Measurements from ENCODE around the gene PPP1R1B. TPM values are rescaled to one million over a fixed set of nuclear protein-coding genes. Genes with fewer than 3 reads are reported as not detected.

PPP1R1B gene
- total and polyA plus RNA-seq, 9 of the 15 experiments (the other 6 are each of a cell fraction or from before 2014, with no cell fraction given) = 0.07 to 0.18 (median 0.10) TPM; not detected in 4

DNA sequence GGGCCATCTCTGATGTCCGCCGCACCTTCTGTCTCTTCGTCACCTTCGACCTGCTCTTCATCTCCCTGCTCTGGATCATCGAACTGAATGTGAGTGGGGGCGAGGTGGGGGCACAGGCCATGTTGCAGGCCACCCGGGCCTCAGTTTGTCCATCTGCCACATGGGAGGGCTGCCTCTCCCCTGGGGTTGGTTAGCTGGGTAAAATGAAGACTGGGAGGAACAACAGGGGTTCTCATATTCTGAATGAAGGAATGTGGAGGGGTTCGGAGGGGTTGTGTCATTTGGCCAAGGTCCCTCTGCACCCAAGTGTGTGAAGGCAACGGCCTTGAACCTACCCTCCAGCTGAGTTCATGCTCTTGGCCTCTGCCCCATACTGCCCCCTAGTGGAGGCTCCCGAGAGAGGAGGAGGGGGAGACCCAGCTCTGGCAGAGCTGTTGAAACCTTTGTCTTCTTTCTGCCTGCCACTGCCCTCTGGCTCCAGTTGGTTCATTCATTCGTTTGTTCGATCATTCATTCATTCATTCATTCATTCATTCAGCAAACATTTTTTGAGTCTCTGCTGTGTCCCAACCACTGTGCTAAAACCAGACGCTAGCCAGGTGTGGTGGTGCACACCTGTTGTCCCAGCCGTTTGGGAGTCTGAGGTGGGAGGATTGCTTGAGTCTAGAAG is 27.0 kb downstream of the PPP1R1B start (continued):
- TF ChIP-seq, protein P1, sequence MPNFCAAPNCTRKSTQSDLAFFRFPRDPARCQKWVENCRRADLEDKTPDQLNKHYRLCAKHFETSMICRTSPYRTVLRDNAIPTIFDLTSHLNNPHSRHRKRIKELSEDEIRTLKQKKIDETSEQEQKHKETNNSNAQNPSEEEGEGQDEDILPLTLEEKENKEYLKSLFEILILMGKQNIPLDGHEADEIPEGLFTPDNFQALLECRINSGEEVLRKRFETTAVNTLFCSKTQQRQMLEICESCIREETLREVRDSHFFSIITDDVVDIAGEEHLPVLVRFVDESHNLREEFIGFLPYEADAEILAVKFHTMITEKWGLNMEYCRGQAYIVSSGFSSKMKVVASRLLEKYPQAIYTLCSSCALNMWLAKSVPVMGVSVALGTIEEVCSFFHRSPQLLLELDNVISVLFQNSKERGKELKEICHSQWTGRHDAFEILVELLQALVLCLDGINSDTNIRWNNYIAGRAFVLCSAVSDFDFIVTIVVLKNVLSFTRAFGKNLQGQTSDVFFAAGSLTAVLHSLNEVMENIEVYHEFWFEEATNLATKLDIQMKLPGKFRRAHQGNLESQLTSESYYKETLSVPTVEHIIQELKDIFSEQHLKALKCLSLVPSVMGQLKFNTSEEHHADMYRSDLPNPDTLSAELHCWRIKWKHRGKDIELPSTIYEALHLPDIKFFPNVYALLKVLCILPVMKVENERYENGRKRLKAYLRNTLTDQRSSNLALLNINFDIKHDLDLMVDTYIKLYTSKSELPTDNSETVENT (CRISPR knock-in tag; IDR thresholded peaks at IDR 0.05) = no peak
- no peak for TF ChIP-seq NR4A1 (CRISPR knock-in tag; IDR thresholded peaks at IDR 0.05)
- no peak for TF ChIP-seq NR4A1 (tag; IDR thresholded peaks at IDR 0.05)
- TF ChIP-seq MTA2 (IDR thresholded peaks at IDR 0.05; ENCODE audit: low read depth) = no peak
- TF ChIP-seq ELF1 (tag; IDR thresholded peaks at IDR 0.05) = no peak

DNA sequence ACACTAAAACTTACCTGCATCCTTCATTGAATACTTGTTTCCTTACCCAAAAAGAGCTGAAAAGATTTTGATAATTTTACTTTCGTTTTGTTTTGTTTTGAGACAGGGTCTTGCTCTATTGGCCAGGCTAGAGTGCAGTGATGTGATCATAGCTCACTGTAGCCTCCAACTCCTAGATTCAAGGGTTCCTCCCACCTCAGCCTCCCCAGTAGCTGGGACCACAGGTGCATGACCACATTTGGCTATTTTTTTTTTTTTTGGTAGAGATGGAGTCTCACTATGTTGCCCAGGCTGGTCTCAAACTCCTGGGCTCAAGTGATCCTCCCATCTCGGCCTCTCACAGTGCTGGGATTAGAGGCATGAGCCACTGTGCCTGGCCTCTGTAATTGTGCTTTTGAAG is 28.4 kb downstream of the PPP1R1B start:
- Histone ChIP-seq H2AFZ (ENCODE audit: low read depth, low read length) (no peak overlapping the region), H3K27me3 (ENCODE audit: control insufficient read depth in 2 of 2, insufficient read depth in 2 of 2, low read length in 2 of 2) (no peaks in the 10 kb centered on the region), H3K9me3 (replicated peaks; ENCODE audit: control insufficient read depth, insufficient read depth, low read depth, low read length) (no peaks in the 10 kb centered on the region), H3K9me1 (ENCODE audit: control insufficient read depth, insufficient read depth, low read length) (no peaks in the 10 kb centered on the region), H3K79me2 (ENCODE audit: control insufficient read depth, insufficient read depth, low read length) (peaks cover 40% of the 10 kb centered on the region), H3K4me2 (ENCODE audit: insufficient read depth, low read length) (no peak overlapping the region), H4K20me1 (replicated peaks; ENCODE audit: control insufficient read depth, insufficient read depth, low read length) (no peaks in the 10 kb centered on the region), H3K4me3 (no peak overlapping the region), H3K9ac (ENCODE audit: insufficient read depth in 1 of 2, low read depth in 2 of 2, low read length in 2 of 2) (no peak overlapping the region), H3K27ac (ENCODE audit: extremely low read depth, low read depth, low read length) (no peak overlapping the region), H3K36me3 (ENCODE audit: control insufficient read depth, insufficient read depth, low read length) (peaks cover 58% of the 10 kb centered on the region), H3K4me1 (replicated peaks in 1 of 2; ENCODE audit: control insufficient read depth in 2 of 2, insufficient read depth in 2 of 2, low read length in 2 of 2) (peaks cover 36 to 54% of the 10 kb centered on the region in 2 experiments)
- TF ChIP-seq ZNF121 (CRISPR knock-in tag; conservative IDR thresholded peaks at IDR 0.05) (peak; percentile 78), ZNF561 (CRISPR knock-in tag; conservative IDR thresholded peaks at IDR 0.05) (no peak)
- POLR2A ChIA-PET = interaction anchor here (0.6 to 1.1 kb wide), 4 partner anchors 14 to 645 kb away, joined by 3 to 4 read pairs (median 3); no protein-coding TSS in a partner anchor
- WGBS (ENCODE audit: insufficient coverage, low coverage, missing lambda C conversion rate) = 62% methylated on average over 2 of the region's 2 CpGs
- intact Hi-C loops (cut with micrococcal nuclease) (no loop called here), in situ Hi-C loops (cut with MboI) (no loop called here)
- CTCF ChIA-PET (ENCODE audit: low intra/inter-chr PET ratio) = interaction anchor here (0.6 to 3.3 kb wide), 2 partner anchors 33 to 520 kb away, joined by 3 to 38 read pairs; no protein-coding TSS in a partner anchor
- no peak for ATAC-seq
- DNase-seq (ENCODE audit: extremely low read depth in 1 of 4, low spot score in 3 of 4) = no peak
- no TSS peak for BruUV-seq (replicated peaks)
- FAIRE-seq = no peak
